Measurements from ENCODE around the gene POU2AF1.
"Not testable (repeated sequence)": the region's sequence is repeated elsewhere in the genome, so short reads cannot be mapped to it uniquely, and the experiment has no call there.

POU2AF1 gene

DNA sequence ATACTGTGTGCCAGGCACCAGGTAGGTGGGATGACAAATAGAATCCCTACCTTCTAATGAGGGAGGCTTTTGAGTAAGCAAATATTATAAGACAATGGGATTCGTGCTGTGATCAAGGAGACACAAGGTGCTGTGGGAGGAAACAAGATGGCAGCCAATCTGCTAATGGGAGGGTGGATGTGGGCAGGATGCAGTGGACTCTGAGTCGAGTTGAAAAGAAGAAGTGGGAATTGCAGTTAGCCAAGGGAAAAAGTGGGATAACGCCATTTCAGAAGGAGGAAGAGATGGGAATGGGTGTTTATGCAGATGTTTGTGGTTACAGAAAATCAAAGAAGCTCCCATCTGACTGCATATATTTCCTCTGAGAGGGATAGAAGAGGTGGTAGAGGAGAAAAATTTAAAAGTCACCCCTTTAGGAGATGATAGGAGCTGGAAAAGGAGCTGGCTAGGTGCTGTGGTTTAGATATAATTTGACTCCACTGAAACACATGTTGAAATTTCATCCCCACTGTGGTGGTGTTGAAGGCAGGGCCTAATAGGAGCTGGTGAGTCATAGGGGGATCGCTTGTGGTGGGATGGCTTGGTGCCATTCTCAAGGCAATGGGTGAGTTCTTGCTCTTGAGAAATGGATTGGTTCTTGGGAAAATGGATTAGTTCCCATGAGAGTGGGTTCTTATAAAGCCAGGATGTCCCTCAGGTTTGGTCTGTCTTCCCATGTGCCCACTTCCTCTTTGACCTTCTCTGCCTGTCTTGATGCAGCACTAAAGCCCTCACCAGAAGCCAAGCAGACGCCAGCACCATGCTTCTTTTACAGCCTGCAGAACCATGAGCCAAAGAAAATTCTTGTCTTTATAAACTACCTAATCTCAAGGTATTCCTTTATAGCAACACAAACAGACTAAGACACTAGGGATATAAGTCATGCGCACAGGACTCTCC lies 30.0 kb upstream of the POU2AF1 start:
- DNase-seq (ENCODE audit: low spot score), result no peak

DNA sequence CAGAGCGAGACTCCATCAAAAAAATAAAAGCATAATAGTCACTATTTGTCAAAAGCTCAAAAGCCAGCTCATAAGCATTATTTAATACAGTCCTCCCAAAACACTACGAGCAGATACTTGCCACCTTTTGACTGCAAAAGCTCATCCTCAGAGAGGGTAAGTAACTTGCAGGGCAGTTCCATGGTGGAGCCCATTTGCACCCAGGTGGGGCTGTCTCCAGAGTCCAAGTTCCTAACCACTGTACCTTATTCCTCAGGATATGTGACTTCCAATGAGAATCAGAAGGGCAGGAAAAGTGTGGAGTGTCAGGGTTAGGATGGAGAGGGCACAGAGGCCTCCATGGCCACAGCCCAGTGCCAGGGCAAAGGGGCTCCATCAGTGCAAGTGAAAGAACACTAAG lies 28.6 kb upstream of the POU2AF1 start:
- DNase-seq (ENCODE audit: low spot score), result no peak

DNA sequence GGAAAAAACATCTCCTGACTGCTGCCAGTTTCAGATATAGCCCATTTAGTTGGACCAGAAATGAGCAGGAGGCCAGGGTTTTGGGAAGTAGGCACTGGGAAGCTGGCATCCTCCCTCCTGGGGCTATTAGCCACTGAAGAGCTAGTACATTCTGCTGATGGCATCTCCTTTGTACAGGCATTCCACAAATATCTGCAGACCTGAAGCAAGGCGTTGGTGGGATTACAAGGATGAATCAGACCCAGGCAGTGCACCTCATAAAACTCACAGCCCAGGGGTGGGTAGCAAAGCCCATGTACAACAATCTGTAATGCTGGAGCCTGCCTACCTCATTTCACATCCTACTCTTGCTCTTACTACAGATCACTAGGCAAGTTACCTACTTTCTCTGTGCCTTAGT lies 27.5 kb upstream of the POU2AF1 start:
- no peak for DNase-seq (ENCODE audit: low spot score)

DNA sequence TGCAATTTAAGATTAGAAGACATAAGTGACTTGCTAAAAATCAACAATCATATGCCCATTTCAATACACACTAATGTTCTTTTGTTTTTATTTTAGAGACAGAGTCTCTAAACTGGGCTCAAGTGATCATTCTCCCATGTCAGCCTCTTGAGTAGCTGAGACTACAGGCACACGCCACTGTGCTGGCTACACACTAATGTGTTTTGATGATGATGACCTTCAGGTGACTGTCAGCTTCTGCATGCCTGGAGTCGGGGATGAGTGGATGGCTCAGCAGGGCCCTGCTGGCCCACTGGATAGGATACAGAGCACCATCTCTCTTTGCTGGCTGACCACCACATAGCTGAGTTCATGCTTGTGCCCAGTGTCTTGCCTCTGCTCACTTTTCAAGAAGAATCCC lies 27.0 kb upstream of the POU2AF1 start:
- DNase-seq (ENCODE audit: low spot score), result no peak

DNA sequence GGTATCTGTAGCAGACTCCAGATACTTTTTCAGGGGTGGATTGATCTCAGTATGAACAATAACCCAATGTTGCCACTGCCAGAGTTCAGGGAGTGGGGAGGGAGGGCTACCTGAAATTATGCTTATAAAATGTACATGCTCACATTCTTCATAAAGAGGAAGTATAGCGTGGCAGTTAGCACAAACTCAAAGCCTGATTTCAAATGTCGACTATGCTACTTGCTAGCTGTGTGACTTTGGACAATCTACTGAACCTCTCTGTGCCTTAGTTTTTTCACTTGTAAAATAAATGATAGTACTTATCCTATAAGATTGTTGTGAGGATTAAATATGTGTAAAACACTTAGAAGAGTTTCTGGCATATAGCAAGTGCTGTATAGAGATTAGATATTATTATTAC lies 26.5 kb upstream of the POU2AF1 start:
- no peak for DNase-seq (ENCODE audit: low spot score)

DNA sequence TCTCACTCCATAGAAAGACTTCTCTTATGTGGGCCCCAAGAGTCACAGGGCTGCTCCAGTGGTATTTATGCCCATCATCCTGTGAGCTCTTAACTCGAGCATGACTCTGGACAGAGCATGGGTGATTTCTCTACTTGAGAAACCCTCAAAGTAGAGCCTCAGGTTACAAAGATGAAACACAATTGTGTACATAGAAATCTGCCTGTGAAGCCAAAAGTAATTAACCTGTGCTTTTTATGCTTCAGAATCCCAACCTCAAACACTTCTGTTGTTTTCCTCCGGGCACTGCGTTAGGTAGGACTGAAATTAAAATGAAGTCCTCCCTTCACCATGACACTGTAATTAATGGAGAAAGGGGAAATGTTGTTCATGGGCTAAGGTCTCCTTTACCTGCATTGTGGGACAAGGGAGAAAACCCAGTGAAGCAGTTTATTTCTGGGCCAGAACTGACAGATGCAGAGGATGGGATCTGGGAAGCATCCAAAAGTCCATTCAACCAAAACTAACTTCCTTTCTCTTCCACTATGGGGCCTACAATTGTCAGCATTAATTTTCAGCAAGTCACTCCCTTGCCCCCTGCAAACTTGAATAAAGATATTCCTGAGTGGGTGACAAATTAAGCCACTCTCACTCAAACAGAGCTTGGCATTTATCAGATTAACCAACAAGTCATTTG lies 24.1 kb upstream of the POU2AF1 start:
- DNase-seq (ENCODE audit: low spot score), result no peak

DNA sequence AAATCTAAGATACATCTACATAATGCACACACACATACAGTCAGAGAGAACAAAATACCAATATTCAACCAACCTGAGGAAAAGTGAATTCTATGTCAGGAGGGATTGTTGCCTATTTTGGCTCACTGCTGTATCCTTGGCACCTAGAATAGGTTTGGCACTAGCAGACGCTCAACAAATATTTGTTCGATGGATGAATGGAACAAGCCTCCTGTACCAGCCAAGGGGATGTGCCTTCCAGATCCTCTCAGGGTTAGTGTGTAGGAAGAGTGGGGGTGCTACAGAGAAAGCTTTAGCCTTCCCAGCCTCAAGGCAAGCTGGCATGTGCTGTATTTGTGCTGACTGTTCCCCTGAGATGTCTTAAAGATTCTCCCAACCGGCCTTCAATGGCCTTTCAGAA lies 23.3 kb upstream of the POU2AF1 start:
- DNase-seq (ENCODE audit: low spot score), result peak; percentile 38

DNA sequence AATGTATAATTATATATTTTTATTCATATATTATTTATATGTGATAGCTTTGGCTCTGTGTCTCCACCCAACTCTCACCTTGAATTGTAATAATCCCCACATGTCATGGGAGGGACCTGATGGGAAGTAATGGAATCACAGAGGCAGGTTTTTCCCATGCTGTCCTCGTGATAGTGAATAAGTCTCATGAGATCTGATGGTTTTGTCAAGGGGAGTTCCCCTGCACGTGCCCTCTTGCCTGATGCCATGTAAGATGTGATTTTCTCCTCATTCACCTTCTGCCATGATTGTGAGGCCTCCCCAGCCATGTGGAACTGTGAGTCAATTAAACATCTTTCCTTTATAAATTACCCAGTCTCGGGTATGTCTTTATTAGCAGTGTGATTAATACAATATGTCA lies 22.9 kb upstream of the POU2AF1 start:
- DNase-seq (ENCODE audit: low spot score), result not testable (repeated sequence)

DNA sequence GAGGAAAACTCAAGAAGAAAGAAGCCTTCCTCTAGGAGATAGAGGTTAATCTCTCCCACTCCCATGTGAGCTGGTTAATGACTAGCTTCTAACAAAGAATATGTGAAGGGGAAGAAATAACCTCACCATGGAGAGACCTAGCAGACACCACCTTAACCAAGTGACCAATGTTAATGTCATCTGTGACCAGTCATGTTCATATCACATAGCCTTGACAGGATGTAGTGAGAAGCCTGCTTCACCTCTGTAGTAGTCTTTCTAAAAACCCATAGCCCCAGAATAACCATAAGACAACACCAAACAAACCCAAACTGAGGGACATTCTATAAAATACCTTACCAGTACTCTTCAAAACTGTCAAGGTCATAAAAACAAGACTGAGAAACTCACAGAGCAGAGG lies 21.5 kb upstream of the POU2AF1 start:
- DNase-seq (ENCODE audit: low spot score), result no peak

DNA sequence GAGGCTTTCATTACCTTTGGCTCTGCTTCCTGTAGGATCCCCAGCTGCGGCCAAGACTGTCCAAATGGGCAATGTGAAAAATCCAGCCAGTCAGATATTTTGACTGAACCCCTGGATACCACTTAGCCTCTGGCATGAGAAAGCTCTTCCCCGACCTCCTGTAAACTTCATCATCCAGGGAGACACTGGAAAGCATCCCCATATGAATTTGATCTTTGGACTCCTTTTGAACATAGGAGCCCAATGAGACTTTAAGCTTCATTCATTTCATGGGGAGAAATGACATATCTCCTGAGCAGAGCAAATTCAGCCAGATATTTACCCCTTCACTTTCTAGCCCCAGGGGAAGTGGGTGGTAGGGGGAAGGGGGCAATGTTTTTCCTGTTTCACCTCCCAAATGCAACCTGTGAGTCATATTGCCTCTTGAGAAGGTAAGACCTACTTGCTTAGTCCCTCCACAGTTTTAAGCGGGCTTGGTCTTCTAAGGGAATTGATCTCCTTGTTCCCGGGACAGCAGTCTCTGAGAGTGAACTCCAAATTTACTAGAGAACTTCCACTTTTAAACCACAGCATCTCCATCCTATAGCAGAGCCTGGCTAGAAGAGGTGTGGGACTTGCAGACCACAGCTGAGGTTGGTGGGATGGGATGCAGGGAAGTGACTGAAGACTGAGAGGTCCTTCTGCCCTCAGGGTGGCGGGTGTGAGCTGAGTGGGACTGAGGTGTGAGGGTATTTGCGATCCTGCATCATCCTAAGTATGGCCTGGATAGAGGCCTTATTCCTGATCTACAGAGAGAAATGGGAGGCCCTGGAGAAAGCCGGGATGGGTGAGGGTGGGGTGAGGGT lies 20.3 kb upstream of the POU2AF1 start:
- DNase-seq (ENCODE audit: low spot score), result no peak

DNA sequence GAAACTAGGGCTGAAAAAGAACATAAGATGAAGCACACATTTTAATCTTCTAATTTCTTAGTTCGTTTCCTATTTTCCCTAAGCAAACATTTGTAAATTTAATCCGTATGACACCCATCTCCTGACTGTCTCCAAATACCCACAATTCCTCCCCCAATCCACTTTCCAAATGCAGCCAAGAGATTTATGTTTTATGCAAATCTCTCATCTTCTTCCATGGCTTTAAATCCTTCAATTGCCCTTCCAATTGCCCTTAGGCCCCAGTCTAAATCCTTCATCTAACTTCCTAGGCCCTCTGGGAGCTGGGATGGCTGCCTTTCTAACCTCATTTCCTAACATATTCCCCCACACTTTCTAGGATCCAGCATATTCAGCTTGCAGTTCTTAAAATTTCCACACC lies 18.0 kb upstream of the POU2AF1 start:
- DNase-seq (ENCODE audit: low spot score), result no peak

DNA sequence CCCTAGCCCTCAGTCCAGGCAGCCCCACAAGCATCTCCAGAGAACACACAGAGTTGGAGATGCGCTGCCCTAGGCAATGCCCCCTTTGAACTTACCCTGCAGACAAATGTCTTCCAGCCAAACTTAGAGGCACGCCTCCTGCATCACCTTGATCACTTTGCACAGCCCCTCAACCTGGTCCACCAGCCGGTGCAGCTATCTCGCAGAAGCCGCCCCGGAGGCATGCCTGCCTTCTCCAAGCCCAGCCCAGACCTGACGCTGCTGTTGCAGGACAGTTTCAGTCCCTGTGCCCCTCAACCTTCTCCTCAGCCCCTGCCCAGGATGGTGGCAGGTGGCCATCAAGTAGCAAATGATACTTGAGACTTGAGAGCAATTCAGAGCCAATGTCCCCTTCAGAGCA lies 16.7 kb upstream of the POU2AF1 start:
- no peak for DNase-seq (ENCODE audit: low spot score)

DNA sequence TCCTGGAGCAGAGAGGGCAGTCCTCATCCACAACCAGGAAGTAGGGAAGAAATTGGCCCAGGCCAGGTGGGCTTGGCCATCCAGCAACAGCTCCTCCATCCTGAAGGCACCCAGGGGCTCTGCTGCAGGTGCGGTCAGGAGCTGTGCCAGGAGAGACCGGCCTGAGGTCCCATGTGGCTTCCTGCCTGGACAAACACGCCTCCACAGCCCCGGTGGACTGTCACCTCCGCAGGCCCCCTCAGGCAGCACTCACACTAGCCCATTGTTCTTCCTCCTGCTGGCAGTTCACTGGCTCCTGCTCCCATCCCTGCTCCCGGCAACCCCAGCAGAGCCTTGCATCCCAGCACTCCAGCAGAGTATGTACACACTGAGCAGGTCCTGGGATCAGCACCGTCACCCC lies 16.0 kb upstream of the POU2AF1 start:
- no peak for DNase-seq (ENCODE audit: low spot score)

DNA sequence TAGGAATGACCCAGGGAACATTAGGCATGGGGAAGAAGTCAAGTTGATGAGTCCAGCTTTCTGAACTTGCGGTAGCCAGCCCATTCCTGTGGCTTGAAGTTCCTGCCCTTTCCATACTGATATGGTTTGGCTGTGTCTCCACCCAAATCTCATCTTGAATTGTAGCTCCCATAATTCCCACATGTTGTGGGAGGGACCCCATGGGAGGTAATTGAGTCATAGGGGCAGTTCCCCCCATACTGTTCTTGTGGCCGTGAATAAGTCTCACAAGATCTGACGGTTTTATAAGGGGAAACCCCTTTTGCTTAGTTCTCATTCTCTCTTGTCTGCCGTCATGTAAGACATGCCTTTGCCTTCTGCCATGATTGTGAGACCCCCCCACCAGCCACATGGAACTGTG lies 15.1 kb upstream of the POU2AF1 start:
- not testable (repeated sequence) for DNase-seq (ENCODE audit: low spot score)

DNA sequence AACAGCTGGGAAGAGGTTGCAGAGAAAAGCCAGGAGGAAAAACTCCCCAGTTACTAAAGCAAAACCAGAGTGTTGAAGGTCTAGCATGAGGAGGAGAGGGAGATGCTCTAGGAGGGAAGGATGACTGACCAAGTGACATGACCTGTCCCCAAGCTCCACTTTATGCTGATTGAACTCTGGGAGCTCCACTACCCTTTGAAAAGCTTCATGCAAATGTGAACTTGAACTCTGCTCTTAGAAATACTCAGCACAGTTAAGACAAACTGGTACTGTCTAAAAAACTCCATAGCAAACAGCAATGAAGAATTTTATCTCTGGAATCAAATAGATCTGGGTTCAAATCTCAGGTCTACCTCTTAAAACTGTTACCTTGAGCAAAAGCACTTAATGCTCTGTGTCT lies 14.5 kb upstream of the POU2AF1 start:
- DNase-seq (ENCODE audit: low spot score), result no peak

DNA sequence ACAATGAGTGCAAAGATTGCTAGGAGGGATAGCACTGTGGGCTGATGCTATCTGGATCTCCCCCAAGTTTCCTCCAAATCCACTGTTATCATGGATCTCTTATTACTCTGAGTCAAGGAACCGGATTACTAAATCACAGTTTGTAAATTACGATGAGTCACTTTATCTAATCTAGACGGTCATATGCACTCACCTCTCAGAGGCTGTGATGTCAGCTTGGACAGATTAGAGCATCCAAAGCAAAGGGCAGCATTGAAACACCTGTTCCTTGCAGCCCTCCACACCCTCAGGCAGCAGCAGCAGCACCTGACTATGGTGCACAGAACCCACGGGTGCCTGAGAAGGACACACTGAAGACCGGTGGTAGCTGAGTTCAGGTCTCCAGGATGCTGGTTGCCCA lies 14.0 kb upstream of the POU2AF1 start:
- DNase-seq (ENCODE audit: low spot score), result no peak

DNA sequence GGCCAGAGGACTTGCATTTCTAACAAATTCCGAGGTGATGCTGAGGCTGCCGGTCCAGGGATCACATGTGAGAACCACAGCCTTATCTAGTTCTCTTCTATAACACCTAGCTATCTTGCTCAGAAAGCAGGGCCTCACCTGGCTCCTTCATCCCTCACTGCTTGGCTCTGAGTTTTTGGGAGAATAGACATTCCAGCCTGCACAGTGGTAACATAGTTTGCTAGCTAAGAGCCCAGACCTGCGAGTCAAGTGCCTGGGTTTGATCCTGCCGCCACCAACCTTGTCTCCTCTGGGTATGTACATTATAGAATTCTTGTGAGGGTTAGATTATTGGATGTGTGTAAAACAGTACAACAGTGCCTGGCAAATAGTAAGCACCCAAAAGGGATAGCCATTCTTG lies 13.5 kb upstream of the POU2AF1 start:
- no peak for DNase-seq (ENCODE audit: low spot score)

DNA sequence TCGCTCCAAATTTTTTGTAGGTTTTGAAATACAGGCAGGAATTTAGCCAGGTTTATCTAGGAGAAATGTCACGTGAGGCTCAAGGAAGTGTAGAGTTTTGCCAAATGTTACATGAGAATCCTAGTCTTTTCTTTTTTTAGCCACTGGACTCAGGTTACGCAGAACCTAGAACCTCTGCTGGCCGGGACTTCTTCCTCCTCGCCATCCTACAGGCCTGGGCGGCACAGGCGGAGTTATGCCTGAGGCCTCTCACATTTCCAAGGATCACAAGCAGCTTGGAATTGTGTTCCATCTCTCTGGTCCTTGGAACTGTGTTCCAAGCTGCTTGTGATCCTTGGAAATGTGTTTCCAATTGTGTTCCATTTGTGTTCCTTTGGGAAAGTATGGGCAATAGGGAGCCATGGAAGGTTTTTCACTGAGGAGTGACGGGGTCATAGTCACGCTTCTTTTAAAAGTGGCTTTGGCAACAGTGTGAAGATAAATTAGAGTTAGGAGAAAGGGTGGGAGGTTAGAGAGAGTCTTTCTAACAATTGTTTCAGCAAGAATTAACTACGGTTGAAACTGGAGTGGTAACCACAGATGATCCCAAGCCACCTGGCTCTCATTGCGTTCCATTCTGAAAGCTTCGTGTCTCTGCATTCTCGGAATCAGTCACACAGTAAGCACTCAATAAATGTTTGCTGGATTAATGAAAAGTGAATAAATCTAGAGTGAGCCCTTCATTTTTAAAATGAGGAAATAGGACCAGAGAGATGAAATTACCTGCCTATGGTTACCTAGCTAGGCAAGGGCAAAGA lies 12.5 kb upstream of the POU2AF1 start:
- no peak for DNase-seq (ENCODE audit: low spot score)

DNA sequence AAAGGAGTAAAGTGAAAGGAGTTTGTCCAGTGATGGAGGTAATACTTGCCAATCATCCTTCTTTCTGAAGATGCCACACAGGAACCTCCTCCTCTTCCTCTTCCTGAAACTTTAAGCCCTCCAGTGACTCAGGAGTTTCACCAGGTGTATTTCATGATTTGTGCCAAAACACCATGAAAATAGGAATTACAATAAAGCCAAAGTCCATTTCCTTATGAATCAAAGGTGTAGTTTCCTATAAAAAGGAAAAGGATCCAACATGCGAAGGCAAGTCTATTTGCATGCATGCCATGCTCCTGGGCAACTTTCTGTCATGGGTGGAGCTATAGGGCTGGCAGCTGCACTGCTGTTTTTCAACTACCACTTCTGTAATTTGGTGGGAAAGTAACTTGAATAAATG lies 9.8 kb upstream of the POU2AF1 start:
- DNase-seq (ENCODE audit: low spot score), result no peak

DNA sequence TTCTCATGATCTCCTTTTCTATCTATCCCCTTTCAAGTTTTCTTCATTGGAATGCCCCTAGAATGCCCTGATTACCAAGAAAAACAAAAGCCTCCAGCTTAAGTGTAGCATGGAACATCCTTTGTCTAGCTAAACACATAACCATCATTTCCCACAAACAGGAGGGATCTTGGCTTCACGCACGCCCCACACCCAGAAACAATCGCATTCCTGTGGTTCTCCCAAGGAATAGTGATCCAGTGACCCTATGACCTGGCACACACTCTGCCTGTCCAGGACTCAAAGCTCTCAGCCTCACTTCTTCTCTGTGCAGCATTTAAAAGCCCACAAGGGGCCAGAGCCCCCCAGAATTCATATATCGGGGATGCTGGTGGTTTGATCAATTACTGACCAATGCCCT lies 9.3 kb upstream of the POU2AF1 start:
- no peak for DNase-seq (ENCODE audit: low spot score)

DNA sequence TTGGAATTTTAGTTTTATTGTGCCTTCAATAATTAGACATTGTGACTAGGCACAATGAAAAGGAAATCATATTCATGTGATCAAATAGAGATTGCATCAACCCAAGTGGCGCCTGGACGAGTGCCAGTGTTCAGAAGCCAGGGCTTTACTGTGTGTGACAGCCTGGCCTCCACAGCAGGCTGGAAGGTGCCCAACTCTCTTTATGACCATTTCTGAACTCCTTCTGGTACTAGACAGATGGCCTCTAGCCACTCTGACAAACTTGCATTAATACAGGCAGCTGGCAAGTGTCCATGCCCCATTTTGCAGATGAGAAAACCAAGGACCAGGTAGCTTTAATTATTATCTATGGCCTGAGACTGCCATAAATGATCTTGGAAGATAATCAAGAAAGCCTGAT lies 8.3 kb upstream of the POU2AF1 start:
- peak; percentile 40 for DNase-seq (ENCODE audit: low spot score)

DNA sequence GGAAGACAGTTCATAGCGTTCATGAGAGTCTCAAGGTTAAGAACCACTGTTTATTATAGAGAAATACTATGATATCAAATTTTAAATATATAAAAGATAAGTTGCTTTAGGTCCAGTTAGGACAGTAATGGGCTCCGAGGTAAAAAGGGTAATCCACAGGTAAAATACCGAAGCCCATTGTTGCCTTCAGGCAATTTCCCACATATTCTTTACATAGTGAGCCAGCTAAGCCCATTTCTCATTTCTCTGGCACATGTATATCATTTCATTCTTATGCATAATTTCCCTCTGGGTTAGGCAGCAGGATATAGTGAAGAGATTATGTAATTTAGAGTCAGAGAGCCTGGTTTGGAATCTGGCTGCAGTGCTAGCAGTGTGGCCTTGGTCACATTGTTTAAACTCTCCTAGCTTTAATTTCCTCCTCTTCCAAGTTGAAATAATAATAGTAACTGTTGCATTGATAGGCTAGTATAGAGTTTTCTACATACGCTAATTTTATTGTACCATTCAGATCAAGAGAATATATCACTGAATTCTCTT lies 7.6 kb upstream of the POU2AF1 start:
- DNase-seq (ENCODE audit: low spot score), result no peak
